Cortex of kidney (tissue), 1 donor: ENCODE results near the gene CHMP6.

Experiments used
- DNase-seq: peaks from one replicate; lab custom pipeline; 2025; lab: John Stamatoyannopoulos, UW

CHMP6 gene

GRCh38 chr17:80970762-80971703, 20.6 kb upstream of the CHMP6 start:
- DNase-seq, result no peak

- no peak for DNase-seq
Observed at GRCh38 chr17:80971704-80972304, 19.8 kb upstream of the CHMP6 start.

- DNase-seq, result no peak
Observed at GRCh38 chr17:80976701-80977100, 14.9 kb upstream of the CHMP6 start.

- no peak for DNase-seq
Observed at GRCh38 chr17:80977172-80977571, 14.5 kb upstream of the CHMP6 start.

- no peak for DNase-seq
Observed at GRCh38 chr17:80978499-80979497, 12.8 kb upstream of the CHMP6 start.

- no peak for DNase-seq
Observed at GRCh38 chr17:80979547-80980378, 11.9 kb upstream of the CHMP6 start.

- DNase-seq, result no peak
Observed at GRCh38 chr17:80980397-80981061, 11.1 kb upstream of the CHMP6 start.

GRCh38 chr17:80981062-80981902, 10.4 kb upstream of the CHMP6 start:
- no peak for DNase-seq

GRCh38 chr17:80981929-80982425, 9.7 kb upstream of the CHMP6 start:
- no peak for DNase-seq

- DNase-seq, result no peak
Observed at GRCh38 chr17:80982426-80982974, 9.1 kb upstream of the CHMP6 start.

GRCh38 chr17:80983545-80983944, 8.1 kb upstream of the CHMP6 start:
- no peak for DNase-seq

GRCh38 chr17:80984749-80985148, 6.9 kb upstream of the CHMP6 start:
- no peak for DNase-seq

- DNase-seq, result no peak
Observed at GRCh38 chr17:80986046-80986445, 5.6 kb upstream of the CHMP6 start.

GRCh38 chr17:80986816-80987475, 4.7 kb upstream of the CHMP6 start:
- no peak for DNase-seq

- no peak for DNase-seq
Observed at GRCh38 chr17:80987941-80988461, 3.6 kb upstream of the CHMP6 start.

- no peak for DNase-seq
Observed at GRCh38 chr17:80989586-80989913, 2.1 kb upstream of the CHMP6 start.

- DNase-seq, result no peak
Observed at GRCh38 chr17:80990921-80991644, 558 bp upstream of the CHMP6 start.
